Activated CD4-positive, alpha-beta T cell treated with anti-CD3 and anti-CD28 coated beads, Interleukin-2, Interleukin-4, amounts not matched to agents 100 ng/mL and 50 ng/mL, durations not matched to agents 16 hours and 8 hours (primary cell): Measurements from ENCODE around the gene TGFBR2.

Experiments used
- DNase-seq: peaks from one replicate; pipeline ENCODE4 v3.0.0-alpha.2; 2020; ENCODE audit warnings: low spot score

Gene TGFBR2

DNA sequence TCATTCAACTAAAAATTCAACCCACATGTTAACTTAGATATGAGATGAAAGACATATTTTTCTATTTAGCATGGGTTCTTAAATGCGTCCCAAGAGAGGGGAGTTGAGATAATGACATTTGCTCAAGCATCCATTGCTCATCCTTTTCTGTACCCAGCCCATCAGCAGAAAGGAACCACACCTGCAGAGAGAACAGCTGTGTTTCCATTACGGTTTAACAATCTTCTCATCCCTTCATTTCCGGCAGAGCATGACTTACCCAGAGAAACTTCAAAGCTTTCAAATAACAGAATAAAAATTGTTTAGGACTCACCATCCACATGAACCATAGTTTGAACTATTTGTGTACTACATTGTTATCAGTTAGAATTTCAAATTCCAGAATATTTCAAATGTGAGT is 113.1 kb downstream of the TGFBR2 start:
- no peak for DNase-seq

DNA sequence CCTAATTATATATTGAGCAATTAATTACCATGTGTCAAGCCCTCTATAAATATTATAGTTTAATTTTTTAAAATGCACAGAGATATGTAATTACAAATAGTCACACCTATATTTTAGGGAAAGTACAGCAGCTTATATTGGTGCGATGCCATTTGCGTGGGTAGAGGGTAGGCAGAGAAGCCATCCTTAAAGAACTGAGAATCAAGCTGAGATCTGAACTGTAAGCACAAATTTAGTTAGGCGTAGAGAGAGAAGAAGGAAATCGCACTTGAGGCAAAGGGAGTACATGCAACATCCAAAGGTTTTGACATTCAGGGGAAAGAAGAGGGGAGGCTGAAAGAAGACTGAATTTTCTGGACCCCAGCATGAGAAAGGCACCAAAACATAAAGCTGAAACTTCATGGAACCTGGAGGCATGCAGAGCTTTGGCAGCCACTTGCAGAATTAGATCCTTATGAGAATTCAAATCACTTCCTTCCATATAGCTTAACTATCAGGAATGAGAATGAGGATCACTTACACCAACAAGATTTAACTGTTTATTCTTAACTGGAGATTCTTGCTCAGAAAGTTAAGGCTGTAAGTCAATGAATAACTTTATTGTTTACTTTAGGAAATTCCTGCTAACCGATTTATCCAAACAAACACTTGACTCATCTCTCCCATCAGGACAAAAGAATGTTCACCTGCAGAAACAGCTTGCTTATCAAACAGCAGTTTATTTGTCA is 114.3 kb downstream of the TGFBR2 start:
- no peak for DNase-seq

DNA sequence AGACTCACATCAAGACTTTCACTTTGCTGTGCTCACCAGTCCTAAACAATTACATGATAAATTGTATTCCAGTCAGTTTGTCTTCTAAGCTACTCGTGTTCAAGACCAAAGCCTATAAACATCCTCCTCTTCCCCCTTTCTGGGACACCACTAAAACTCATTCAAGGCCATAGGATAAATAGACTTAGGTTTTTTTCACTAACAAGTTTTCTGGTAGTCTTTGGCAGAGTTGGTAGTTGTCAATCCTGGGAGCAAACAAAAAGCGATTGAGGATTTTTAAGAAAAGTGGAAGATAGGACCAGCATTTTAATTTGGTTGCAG is 114.9 kb downstream of the TGFBR2 start:
- DNase-seq: no peak

DNA sequence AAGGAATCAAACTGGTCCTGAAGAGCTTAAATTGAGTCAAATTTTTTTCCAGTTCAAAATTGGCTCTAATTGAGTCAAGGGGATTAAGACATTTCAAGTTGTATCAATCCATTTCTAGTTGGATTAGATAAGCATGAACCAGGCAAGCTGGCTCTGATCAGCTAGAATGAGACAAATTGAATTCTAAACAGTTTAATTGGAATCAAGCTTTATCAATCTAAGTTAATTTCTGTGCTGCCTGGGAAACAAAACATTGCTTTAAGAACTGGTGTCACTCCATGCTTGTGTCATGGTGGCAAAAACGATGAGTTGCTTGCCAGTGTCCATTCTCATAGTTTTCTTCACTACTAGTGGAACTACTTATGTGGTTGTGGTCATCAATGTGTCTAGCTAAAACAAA is 116.8 kb downstream of the TGFBR2 start:
- DNase-seq: no peak

DNA sequence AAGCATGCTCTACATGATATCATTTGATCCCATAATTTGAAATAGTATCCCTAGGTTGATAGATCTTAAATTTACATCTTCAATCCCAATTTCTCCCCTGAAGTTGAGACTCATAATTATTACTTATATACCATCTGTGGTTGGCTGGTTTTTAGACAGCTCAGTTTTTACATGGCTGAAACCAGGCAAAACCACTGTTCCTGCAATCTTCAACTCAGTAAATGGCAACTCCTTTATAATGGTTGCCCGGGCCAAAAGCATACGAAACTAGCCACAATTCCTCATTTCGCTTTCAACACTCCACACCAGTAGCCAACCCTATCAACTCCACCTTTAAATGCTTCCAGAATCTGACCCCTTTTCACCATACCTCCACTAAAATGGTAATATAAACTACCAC is 118.5 kb downstream of the TGFBR2 start:
- no peak for DNase-seq

DNA sequence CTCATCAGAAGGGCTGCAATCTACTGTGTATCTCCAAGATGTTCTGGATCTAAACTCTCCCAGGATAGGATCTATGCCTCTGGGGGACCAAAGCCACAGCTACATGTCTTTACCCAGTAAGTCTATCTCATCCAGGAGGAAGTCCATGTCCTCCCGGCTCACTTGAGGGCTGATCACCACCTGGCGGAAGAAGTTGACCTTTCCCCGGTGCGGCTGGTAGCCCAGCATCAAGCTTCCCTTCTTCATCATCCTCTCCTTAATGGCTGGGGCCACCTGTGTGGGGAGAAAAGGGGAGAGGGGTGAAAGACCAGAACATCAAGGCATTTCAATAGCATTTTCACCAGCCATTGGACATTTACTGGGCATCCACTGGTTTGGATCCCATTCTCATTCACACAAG is 121.7 kb downstream of the TGFBR2 start:
- DNase-seq: no peak

DNA sequence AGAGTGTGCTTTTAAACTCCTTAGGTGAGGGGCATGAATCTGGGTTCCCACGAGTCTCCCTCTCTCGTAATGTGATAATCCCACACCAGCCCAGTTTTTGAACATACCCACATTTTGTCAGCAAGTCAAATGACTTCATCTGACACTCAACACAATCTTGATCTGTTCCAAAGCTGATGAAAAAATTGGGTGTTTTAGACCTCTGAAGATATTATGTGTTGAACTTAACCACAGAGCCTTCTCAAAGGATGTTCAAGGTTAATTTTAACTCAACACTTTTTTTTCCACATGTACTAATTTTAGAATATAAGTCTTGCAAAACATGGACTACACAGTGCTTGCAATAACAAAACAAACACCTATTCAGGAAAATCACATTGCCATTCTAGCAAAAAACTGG is 123.1 kb downstream of the TGFBR2 start:
- DNase-seq: no peak

DNA sequence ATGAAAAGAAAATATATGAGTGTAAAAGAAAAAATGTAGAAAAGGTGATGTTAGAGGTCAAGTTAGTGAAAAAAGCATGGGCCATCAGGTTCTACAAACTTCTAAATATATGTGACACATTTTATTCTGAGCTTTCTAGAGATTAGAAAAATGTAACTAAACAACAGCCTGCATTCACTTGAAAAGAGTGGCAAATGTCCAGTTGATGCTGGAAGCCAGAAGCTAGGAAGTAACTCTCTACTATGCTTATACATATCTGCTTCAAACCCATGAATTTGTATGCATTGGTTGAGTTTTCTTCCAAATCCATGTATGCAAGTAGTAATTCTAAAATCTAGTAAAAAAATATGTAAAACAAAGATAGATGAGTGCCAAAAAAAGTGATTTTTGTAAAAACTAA is 123.5 kb downstream of the TGFBR2 start:
- DNase-seq: no peak

DNA sequence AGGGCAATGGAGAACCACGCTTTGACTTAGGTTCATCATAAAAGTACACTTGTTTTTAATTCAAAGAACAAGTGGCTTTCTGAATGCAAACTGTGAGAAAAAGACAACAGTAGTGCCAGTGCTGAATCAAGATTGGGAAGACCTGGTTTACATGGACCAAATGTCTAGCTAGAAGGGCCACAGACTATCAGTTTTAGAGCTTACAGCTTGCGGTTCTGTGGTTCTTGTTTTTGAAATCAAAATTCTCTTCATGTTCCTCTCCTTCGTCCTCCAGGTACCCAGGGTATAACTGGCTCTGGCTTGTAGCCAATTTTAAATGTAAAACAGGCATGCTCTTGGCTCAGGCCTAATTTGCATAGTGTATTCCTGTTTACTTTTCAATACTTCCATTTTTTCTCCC is 124.6 kb downstream of the TGFBR2 start:
- DNase-seq: no peak

DNA sequence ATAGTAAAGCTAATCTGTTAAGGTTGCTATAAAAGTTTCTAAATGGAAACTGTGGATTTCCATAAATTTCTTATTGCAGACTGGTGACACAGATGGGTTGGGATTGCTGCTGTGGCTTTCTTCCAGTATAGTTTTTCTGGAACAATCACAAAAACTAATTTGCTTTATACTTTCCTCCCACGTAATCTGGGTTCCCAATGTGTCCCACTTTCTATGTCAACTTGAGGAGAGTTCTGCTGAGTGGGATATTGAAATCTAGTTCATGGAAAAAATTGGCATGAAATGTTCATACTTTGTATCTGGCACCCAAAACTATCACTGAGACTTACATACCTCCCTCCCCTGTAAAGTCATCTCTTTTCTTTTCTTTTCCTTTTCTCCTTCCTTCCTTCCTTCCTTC is 126.8 kb downstream of the TGFBR2 start:
- DNase-seq: no peak

DNA sequence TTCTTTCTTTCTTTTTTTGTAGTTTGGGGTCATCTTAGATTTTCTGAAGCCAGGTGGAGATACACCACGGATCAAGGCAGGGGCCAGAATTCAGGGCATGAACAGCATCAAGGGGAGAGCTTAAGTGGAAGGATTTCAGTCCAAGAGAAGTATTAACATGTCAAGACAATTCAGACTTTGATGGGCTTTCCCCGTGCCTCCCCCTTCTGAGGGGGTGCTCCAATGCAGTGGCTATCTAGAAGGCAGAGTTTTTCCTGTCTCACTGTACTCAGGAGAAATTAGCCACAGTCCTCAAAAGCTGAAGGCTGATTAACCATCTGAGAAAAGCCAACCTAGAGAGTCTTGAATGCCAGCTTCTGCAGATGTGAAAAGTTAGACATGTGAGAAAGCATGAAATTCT is 127.3 kb downstream of the TGFBR2 start:
- DNase-seq: no peak

DNA sequence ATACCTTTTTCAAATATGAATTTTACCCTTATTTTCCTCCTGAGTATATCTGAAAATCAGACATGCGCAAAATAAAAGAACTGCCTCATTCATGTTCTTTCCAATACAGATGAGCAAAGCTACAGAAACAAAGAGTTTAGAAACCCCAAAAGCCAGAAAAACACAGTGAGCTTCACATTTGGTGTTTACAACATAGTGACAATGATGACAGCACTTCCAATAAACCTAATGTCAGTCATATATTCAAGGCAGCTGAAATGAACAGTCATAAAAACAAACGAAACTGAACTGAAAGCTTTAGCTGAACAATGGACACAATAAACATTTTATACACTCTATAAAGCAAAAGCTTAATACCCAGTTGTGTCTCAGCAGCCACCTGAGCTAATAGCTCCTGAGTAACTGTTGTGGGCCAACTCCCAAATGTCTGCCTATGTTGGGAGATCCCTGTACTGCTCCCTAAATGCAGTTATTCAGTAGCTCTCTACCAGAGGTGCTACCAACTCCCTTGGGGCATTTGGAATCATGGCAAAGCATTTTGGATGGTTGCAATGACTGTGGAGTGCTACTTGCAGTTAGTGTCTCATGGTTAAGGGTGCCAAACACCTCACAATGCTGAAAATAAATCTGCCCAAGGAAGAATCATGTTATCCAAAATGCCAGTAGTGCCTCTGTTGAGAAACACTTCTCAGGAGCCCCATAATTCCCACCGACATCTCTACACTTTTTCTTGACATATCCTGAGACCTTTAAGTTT is 131.5 kb downstream of the TGFBR2 start:
- DNase-seq: no peak

DNA sequence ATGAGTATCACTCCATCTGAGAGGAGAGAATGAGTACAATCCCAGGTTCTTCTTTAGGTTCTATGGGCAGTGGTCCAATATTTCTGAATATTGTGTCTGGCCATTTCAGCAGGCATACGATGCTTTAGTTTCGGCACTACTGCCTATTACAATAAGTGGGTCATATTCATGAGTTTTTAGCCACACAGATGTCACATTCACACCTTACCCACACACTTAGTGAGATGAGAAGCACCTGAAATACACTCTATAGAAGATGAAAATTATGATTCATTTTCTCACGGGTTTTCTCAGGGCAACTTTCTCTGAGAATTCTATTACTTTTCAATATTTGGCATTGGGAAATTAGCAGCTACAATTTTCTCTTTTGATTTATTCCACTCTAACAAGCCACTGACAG is 132.2 kb downstream of the TGFBR2 start:
- no peak for DNase-seq

DNA sequence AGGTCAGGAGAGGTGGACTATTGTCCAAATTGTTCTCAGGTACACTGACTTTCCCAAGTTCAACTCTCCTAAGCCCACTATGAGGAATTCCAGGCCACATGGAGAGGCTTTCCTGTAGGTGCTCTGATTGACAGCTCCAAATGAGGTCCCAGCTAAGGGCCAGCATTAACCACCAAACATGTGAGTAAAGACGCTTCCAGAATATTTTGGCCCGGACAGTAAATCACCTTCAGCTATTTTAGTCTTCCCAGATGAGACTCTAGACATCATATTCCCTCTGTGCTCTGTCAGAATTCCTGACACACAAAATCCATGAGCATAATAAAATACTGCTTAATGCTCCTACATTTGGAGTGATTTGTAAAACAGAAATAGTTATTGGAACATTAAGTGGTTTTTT is 135.5 kb downstream of the TGFBR2 start:
- DNase-seq: no peak

DNA sequence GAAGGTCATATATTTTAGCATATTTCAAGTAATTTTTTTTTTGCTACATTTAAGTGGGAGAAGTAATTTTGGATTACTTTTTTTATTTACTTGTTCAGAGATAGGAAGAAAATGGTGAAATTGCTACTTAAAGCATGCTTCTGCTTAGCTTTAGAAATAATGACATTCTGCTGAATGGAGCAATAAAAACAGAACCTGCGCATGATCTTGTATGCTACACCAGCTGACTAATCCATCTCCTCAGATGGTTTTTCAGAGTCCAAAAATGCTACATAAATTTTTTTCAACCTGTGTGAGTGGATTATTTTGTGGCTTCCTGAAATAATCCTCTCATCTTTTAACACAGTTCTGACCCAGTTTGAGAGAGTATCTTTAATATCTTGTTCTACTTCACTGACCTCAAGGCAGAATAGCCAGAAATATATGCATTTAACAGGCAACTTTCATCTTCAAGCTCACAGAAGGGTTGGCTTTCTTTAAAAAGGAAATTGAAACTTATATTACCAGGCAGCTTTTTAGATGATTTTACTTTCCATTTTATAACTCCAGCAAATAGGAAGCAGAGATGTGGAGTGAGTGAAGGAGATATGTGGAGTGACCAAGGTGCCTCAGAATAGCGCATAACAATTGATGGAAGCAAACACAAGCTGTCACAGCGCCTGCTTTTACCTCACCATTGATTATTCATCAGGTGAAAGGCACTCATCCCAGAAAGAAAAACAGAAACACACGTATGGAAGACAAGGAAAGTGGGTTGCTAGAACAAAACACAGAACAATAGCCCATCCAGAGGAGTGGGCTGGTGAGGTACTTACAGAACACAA is 136.6 kb downstream of the TGFBR2 start:
- DNase-seq: no peak
